ENCODE results near the gene THADA. TPM values are rescaled to one million over a fixed set of nuclear protein-coding genes. Genes with fewer than 3 reads are reported as not detected.

The THADA gene
- total RNA-seq, 4 donors from 2014 or later = 26.2 to 58.3 (median 29.7) TPM

GRCh38 chr2:43634604-43635306 is 38.9 kb upstream of the THADA start:
- 30% methylated on average over 6 of the region's 6 CpGs for WGBS
- H3K4me3 ChIP-seq = no peak overlapping the region
- H3K27me3 ChIP-seq = no peaks in the 10 kb centered on the region
- no peak for DNase-seq (ENCODE audit: low spot score in 2 of 2)
- peaks cover 22% of the 10 kb centered on the region for H3K4me1 ChIP-seq
- no peak overlapping the region for H3K27ac ChIP-seq
- H3K9me3 ChIP-seq = no peaks in the 10 kb centered on the region
- no peaks in the 10 kb centered on the region for H3K36me3 ChIP-seq
- TF ChIP-seq CTCF (IDR thresholded peaks at IDR 0.05) (no peak), POLR2A (IDR thresholded peaks at IDR 0.05) (no peak)

- WGBS = 49% methylated on average over 11 of the region's 11 CpGs
- DNase-seq (ENCODE audit: low spot score in 2 of 2) = no peak
- TF ChIP-seq POLR2A (IDR thresholded peaks at IDR 0.05) (no peak), POLR2AphosphoS5 (IDR thresholded peaks at IDR 0.05) (no peak), CTCF (IDR thresholded peaks at IDR 0.05) (no peak), EP300 (IDR thresholded peaks at IDR 0.05) (no peak)
These were observed 35.9 kb upstream of the THADA start for GRCh38 chr2:43631618-43632317.

GRCh38 chr2:43622931-43623451 is 27.2 kb upstream of the THADA start:
- no peak for DNase-seq (ENCODE audit: low spot score in 2 of 2)
- TF ChIP-seq POLR2A (IDR thresholded peaks at IDR 0.05) (no peak), CTCF (IDR thresholded peaks at IDR 0.05) (no peak), POLR2AphosphoS5 (IDR thresholded peaks at IDR 0.05) (no peak), EP300 (IDR thresholded peaks at IDR 0.05) (no peak)

More at GRCh38 chr2:43631618-43632317, 35.9 kb upstream of the THADA start:
- peaks cover 15% of the 10 kb centered on the region for H3K4me1 ChIP-seq
- H3K27ac ChIP-seq = no peak overlapping the region
- H3K27me3 ChIP-seq = no peaks in the 10 kb centered on the region
- no peaks in the 10 kb centered on the region for H3K36me3 ChIP-seq
- no peak overlapping the region for H3K4me3 ChIP-seq
- no peaks in the 10 kb centered on the region for H3K9me3 ChIP-seq

GRCh38 chr2:43619511-43619910 is 23.7 kb upstream of the THADA start:
- H3K9me3 ChIP-seq = no peaks in the 10 kb centered on the region
- no peak for DNase-seq (ENCODE audit: low spot score in 2 of 2)
- TF ChIP-seq POLR2A (IDR thresholded peaks at IDR 0.05) (no peak), CTCF (IDR thresholded peaks at IDR 0.05) (no peak), POLR2AphosphoS5 (IDR thresholded peaks at IDR 0.05) (no peak), EP300 (IDR thresholded peaks at IDR 0.05) (no peak)
- no peak overlapping the region for H3K27ac ChIP-seq
- H3K4me1 ChIP-seq = no peaks in the 10 kb centered on the region
- WGBS = 95% methylated on average over 10 of the region's 10 CpGs
- no peaks in the 10 kb centered on the region for H3K36me3 ChIP-seq
- H3K4me3 ChIP-seq = no peak overlapping the region
- H3K27me3 ChIP-seq = no peaks in the 10 kb centered on the region

More at GRCh38 chr2:43622931-43623451, 27.2 kb upstream of the THADA start:
- no peak overlapping the region for H3K4me3 ChIP-seq
- H3K36me3 ChIP-seq = no peaks in the 10 kb centered on the region
- H3K27me3 ChIP-seq = no peaks in the 10 kb centered on the region
- H3K4me1 ChIP-seq = no peaks in the 10 kb centered on the region
- no peak overlapping the region for H3K27ac ChIP-seq
- whole genome bisulfite sequencing = 55% methylated on average over 6 of the region's 6 CpGs
- no peaks in the 10 kb centered on the region for H3K9me3 ChIP-seq

GRCh38 chr2:43616967-43617680 is 21.3 kb upstream of the THADA start:
- peaks cover 4% of the 10 kb centered on the region for H3K4me1 ChIP-seq
- TF ChIP-seq POLR2A (IDR thresholded peaks at IDR 0.05) = no peak
- TF ChIP-seq CTCF (IDR thresholded peaks at IDR 0.05) = no peak
- TF ChIP-seq EP300 (IDR thresholded peaks at IDR 0.05) = no peak
- no peak for TF ChIP-seq POLR2AphosphoS5 (IDR thresholded peaks at IDR 0.05)
- no peaks in the 10 kb centered on the region for H3K9me3 ChIP-seq
- H3K27me3 ChIP-seq = no peaks in the 10 kb centered on the region
- H3K36me3 ChIP-seq = no peaks in the 10 kb centered on the region
- 79% methylated on average over 5 of the region's 5 CpGs for WGBS
- H3K4me3 ChIP-seq = no peak overlapping the region
- no peak for DNase-seq (ENCODE audit: low spot score in 2 of 2)
- no peak overlapping the region for H3K27ac ChIP-seq

All from suprapubic skin (tissue), 4 donors.